Right lobe of liver (tissue), 6 donors: Measurements from ENCODE around the gene CHMP2A. TPM values are rescaled to one million over a fixed set of nuclear protein-coding genes. Genes with fewer than 3 reads are reported as not detected.
"Not testable (repeated sequence)": the region's sequence is repeated elsewhere in the genome, so short reads cannot be mapped to it uniquely, and the experiment has no call there.

Experiments
- ATAC-seq, 4 donors: fragments of 200-7000 bp; cut with Tn5 transposase; one replicate each; pipeline ENCODE4 v1.9.1; 2020; ENCODE audit warnings: mild to moderate bottlenecking in 4 of 4, moderate library complexity in 4 of 4
- DNase-seq, 3 donors: peaks; one replicate each; pipeline ENCODE4 v3.0.0-alpha.2; 2020
- H3K27ac ChIP-seq, 3 donors: fragments of 200-600 bp; one replicate each; pipeline ENCODE4 v1.8.0; 2022
- H3K27me3 ChIP-seq, 2 donors: fragments of 200-600 bp; one replicate each; pipeline ENCODE4 v1.8.0; 2022
- H3K36me3 ChIP-seq, 4 donors: fragments of 200-600 bp; sonication (generic) in 1 of 4; one replicate each; pipeline versions ENCODE4 v1.5.1 to v1.8.0; 2017 to 2022; ENCODE audit warnings: control low read depth in 1 of 4
- H3K4me1 ChIP-seq, 4 donors: fragments of 200-600 bp; sonication (generic) in 1 of 4; one replicate each; pipeline versions ENCODE4 v1.5.1 to v1.8.0; 2017 to 2022; ENCODE audit warnings: control low read depth in 1 of 4
- H3K4me3 ChIP-seq, 3 donors: fragments of 200-600 bp; one replicate each; pipeline ENCODE4 v1.8.0; 2022
- H3K9me3 ChIP-seq, 4 donors: fragments of 200-600 bp; sonication (generic) in 1 of 4; one replicate each; pipeline versions ENCODE4 v1.5.1 to v1.8.0; 2017 to 2022; ENCODE audit warnings: control low read depth in 1 of 4
- CTCF ChIP-seq, 4 donors: fragments of 200-600 bp in 3 of 4; fragments of 450-650 bp in 1 of 4; IDR thresholded peaks; one replicate each; pipeline versions ENCODE4 v1.5.1 to v1.8.0; 2016 to 2022; ENCODE audit warnings: antibody characterized with exemption in 4 of 4, mild to moderate bottlenecking in 2 of 4
- POLR2A ChIP-seq: fragments of 450-650 bp; IDR thresholded peaks from one replicate; pipeline ENCODE4 v1.6.1; 2017; ENCODE audit warnings: antibody characterized with exemption, mild to moderate bottlenecking
- WGBS: methylation state at CpG from one replicate; pipeline ENCODE4 v1.1.6; 2018; ENCODE audit warnings: low coverage, low lambda C conversion rate; ENCODE audit not compliant: insufficient coverage; ENCODE audit errors: missing lambda C conversion rate; 5-methylcytosine and 5-hydroxymethylcytosine counted together
- intact Hi-C, 2 donors: fragments of 100-400 bp; cut with DNase I; formaldehyde crosslinking; loops; one replicate each; pipeline versions ENCODE4 v1.11.2 to v1.14.1; 2022
- microRNA-seq, 2 donors: library from miRNA; unstranded; fragments of <30 nt; microRNA quantifications; one replicate each; pipeline ENCODE4, GENCODE V29; 2019 to 2020
- small RNA-seq, 2 experiments: library from RNA; depleted of rRNA; stranded (forward); fragments of <200 nt; gene quantifications; one replicate each; pipeline ENCODE3, GENCODE V24; 2016
- total RNA-seq, 6 experiments: library from RNA; depleted of rRNA in 2 of 6; stranded (reverse); fragments of >200 nt in 2 of 6; fragmentation: NEBNext Ultra II Directional in 3 of 6; extraction: Animal tissue kit (Norgen Biotek cat#: 25700) in 3 of 6; gene quantifications; one replicate each; pipeline versions ENCODE4 v1.1.0 to v1.2.4, GENCODE V29; 2016 to 2023
- donor health status: DM: no; HTN: yes; CAD: no.
- donor health status: DM: no; HTN: no; CAD: no.
- donor health status: DM: no; HTN: no; CAD: no.
- donor health status: DM: no; HTN: yes; CAD: no.
- donor health status: DM: no; HTN: yes; CAD: no.

The CHMP2A gene
- total RNA-seq, 6 experiments from 2014 or later: 62.1 to 90.9 (median 70.7) TPM

GRCh38 chr19:58511353-58512208 lies 43.3 kb downstream of the CHMP2A start, which contains the start of gene SLC27A5:
Gene SLC27A5, minus strand, starts transcription at chr19:58511992. Its CDS starts 37 bp downstream, at chr19:58511955.
- WGBS: no CpG with 5 or more reads among the region's 25 CpGs
- TF ChIP-seq CTCF (IDR thresholded peaks at IDR 0.05) (no peak), POLR2A (peak; percentile 84)
- peak; percentile 88 to 98 (median 97) for DNase-seq
- Histone ChIP-seq H3K27ac (peak within 1 kb of the TSS; percentile 76 to 97 (median 92)), H3K27me3 (no peaks in the 10 kb centered on the region), H3K4me3 (peak within 1 kb of the TSS; percentile 38 to 84 (median 78)), H3K9me3 (no peaks in the 10 kb centered on the region), H3K36me3 (peaks cover 0 to under 1% (median under 1%) of the 10 kb centered on the region in 4 donors), H3K4me1 (peaks cover 0 to 54% (median 21%) of the 10 kb centered on the region in 4 donors)
- intact Hi-C loops: no loop called here
- peak; percentile 70 to 86 (median 76) for ATAC-seq

- Histone ChIP-seq H3K27me3 (no peaks in the 10 kb centered on the region), H3K9me3 (no peaks in the 10 kb centered on the region), H3K36me3 (no peaks in the 10 kb centered on the region), H3K4me1 (peaks cover 0 to 67% (median 21%) of the 10 kb centered on the region in 4 donors), H3K4me3 (peak overlapping the region; percentile 38 to 84 (median 78)), H3K27ac (peak overlapping the region; percentile 76 to 97 (median 92))
- 15% methylated on average over 4 of the region's 8 CpGs for WGBS
- ATAC-seq (peak; percentile 45 to 55 (median 48)), DNase-seq (peak; percentile 43 to 73 (median 72))
- intact Hi-C loops: no loop called here
- TF ChIP-seq POLR2A: no peak
Measured at GRCh38 chr19:58510084-58510862, 44.6 kb downstream of the CHMP2A start.

DNA sequence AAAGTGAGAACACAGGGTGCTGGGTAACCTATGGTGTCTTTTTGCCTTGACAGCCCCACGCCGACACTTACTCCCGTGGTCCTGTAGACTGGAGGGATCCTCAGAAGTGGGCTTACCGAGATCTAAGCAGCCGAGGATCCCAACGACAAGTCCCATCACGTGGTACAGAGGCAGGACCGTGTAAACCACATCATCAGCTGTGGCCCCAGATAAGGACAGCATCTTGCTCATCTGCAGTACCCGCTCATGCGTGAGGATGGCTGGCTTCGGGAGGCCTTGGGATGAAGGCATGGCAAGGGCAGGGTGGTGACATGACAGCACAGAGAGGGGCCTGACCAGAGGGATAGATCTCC lies 45.2 kb downstream of the CHMP2A start:
- Histone ChIP-seq H3K4me1 (peaks cover 0 to 68% (median 21%) of the 10 kb centered on the region in 4 donors), H3K9me3 (no peaks in the 10 kb centered on the region), H3K27me3 (no peaks in the 10 kb centered on the region), H3K36me3 (no peaks in the 10 kb centered on the region), H3K4me3 (peak overlapping the region in 2 of 3 donors; percentile 78 to 84), H3K27ac (peak overlapping the region; percentile 53 to 97 (median 92))
- ATAC-seq (peak in 2 of 4 donors; percentile 0), DNase-seq (no peak)
- intact Hi-C loops: no loop called here
- WGBS: 21% methylated on average over 10 of the region's 11 CpGs
- TF ChIP-seq CTCF (IDR thresholded peaks at IDR 0.05): no peak
- no peak for TF ChIP-seq POLR2A

DNA sequence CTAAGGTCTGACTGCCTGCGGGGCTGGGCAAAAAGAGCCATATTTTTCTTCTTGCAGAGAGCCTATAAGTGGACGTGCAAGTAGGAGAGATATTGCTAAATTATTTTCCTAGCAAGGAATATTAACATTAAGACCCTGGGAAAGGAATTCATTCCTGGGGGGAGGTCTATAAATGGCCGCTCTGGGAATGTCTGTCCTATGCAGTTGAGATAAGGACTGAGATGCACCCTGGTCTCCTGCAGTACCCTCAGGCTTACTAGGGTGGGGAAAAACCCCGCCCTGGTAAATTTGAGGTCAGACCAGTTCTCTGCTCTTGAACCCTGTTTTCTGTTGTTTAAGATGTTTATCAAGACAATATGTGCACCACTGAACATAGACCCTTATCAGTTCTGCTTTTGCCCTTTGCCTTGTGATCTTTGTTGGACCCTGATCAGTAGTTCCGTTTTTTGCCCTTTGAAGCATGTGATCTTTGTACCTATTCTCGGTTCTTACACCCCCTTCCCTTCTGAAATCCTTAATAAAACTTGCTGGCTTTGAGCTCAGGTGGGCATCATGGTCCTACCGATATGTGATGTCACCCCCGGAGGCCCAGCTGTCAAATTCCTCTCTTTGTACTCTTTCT lies 47.2 kb downstream of the CHMP2A start:
- ATAC-seq, H3K9me3 ChIP-seq, H3K36me3 ChIP-seq, H3K27me3 ChIP-seq, DNase-seq, intact Hi-C loops: not testable (repeated sequence)
- Histone ChIP-seq H3K4me3 (peak overlapping the region in 2 of 3 donors; percentile 78 to 84), H3K4me1 (peaks cover 0 to 69% (median 11%) of the 10 kb centered on the region in 4 donors), H3K27ac (peak overlapping the region in 2 of 3 donors; percentile 18 to 40)
- 63% methylated on average over 6 of the region's 8 CpGs for WGBS

Small RNAs within 50 kb of the gene (microRNA-seq; reads per million reads assigned to microRNA genes)
- 0 to 0.29 reads per million in 2 donors for gene MIR6807

Small RNAs within 50 kb of the gene (small RNA-seq; reads per million reads assigned to genes)
- gene MIR6807 (0 reads per million in 2 experiments), gene RN7SL525P (0 reads per million in 2 experiments)

Other genes with a start within 250 kb of the CHMP2A start
- gene ERVK3-1, start 249.7 kb downstream of the CHMP2A start, total RNA-seq: 10 to 100 TPM; 12.4 to 44.7 (median 15.8) TPM
- 1 to 10 TPM; 1.7 to 2.9 (median 2.1) TPM for gene ZSCAN22, start 228.1 kb downstream of the CHMP2A start, total RNA-seq
- gene A1BG, start 201.6 kb downstream of the CHMP2A start, total RNA-seq: 1,000 to 10,000 TPM in 4 of 6 experiments, 100 to 1,000 TPM in 2; 897 to 2,313 (median 1,164) TPM
- 1 to 10 TPM in 5 of 6 experiments, under 1 TPM in 1; 0.73 to 3.1 (median 1.7) TPM for gene ZNF497, start 192.4 kb downstream of the CHMP2A start, total RNA-seq
- 1 to 10 TPM; 1.7 to 3.9 (median 2.4) TPM for gene ZNF837, start 174.1 kb downstream of the CHMP2A start, total RNA-seq
- 100 to 1,000 TPM; 274 to 637 (median 304) TPM for gene RPS5, start 167.8 kb downstream of the CHMP2A start, total RNA-seq
- gene RNF225, start 159.4 kb downstream of the CHMP2A start, total RNA-seq: not detected
- 10 to 100 TPM in 1 of 6 experiments, 1 to 10 TPM in 5; 5.6 to 12.1 (median 6.6) TPM for gene ZNF584, start 146.5 kb downstream of the CHMP2A start, total RNA-seq
- gene ZNF132, start 115.0 kb downstream of the CHMP2A start, total RNA-seq: 1 to 10 TPM in 3 of 6 experiments, under 1 TPM in 3; 0.75 to 2.8 (median 1.0) TPM
- 1 to 10 TPM; 2.9 to 3.3 (median 2.9) TPM for gene ZNF324B, start 103.5 kb downstream of the CHMP2A start, total RNA-seq
- 1 to 10 TPM; 2.9 to 4.9 (median 3.8) TPM for gene ZNF324, start 88.0 kb downstream of the CHMP2A start, total RNA-seq
- 1 to 10 TPM; 1.4 to 5.4 (median 4.1) TPM for gene ZNF446, start 78.8 kb downstream of the CHMP2A start, total RNA-seq
- 100 to 1,000 TPM; 107 to 737 (median 366) TPM for gene SLC27A5, start 43.1 kb downstream of the CHMP2A start, total RNA-seq
- gene ZBTB45, start 35.3 kb downstream of the CHMP2A start, total RNA-seq: 1 to 10 TPM; 3.5 to 4.8 (median 4.3) TPM
- 100 to 1,000 TPM in 3 of 6 experiments, 10 to 100 TPM in 3; 75.4 to 106 (median 94.7) TPM for gene TRIM28, start 11.0 kb downstream of the CHMP2A start, total RNA-seq
- gene UBE2M, start 3.5 kb upstream of the CHMP2A start, total RNA-seq: 10 to 100 TPM; 16.0 to 23.5 (median 20.7) TPM
- gene MZF1, start 18.2 kb upstream of the CHMP2A start, total RNA-seq: 10 to 100 TPM in 5 of 6 experiments, 1 to 10 TPM in 1; 8.2 to 19.9 (median 14.1) TPM